ENCODE results near the gene GPER1. TPM values are rescaled to one million over a fixed set of nuclear protein-coding genes. Genes with fewer than 3 reads are reported as not detected.

Gene GPER1
- total RNA-seq, 1 experiment from 2014 or later: 0.28 TPM

DNA sequence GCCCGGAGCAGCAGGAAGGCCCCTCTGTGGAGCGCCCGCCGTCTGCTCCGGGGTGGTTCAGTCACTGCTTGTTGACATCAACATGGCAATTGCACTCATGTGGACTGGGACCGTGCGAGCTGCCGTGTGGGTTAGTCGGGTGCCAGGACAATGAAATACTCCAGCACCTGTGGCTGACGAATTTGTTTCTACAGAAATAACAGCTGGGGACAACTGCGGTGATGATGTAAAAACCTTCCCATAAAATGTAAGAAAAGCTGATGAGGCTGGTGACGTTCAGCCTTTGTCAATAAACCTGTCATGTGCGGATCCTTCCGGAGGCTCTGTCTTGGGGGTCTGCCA, 5.6 kb downstream of the GPER1 start:
- BruUV-seq (replicated peaks): no TSS peak
- Mint-ChIP-seq H3K9me3 (ENCODE audit: unreplicated experiment) (no peaks in the 10 kb centered on the region), H3K27ac (ENCODE audit: low read depth, unreplicated experiment) (no peak overlapping the region), H3K36me3 (ENCODE audit: insufficient read depth, unreplicated experiment) (peaks cover 13% of the 10 kb centered on the region), H3K4me1 (ENCODE audit: insufficient read depth, unreplicated experiment) (peaks cover 9% of the 10 kb centered on the region), H3K4me3 (ENCODE audit: unreplicated experiment) (no peak overlapping the region), H3K27me3 (ENCODE audit: insufficient read depth, unreplicated experiment) (no peaks in the 10 kb centered on the region)
- no peak for DNase-seq (ENCODE audit: unreplicated experiment)
- POLR2A ChIA-PET: interaction anchor here (0.6 kb wide), 1 partner anchor 45 kb away, joined by 3 read pairs; a partner anchor contains a TSS
- CTCF ChIA-PET: interaction anchor here (0.5 to 2.3 kb wide), 2 partner anchors 28 to 86 kb away, joined by 3 to 8 read pairs; no protein-coding TSS in a partner anchor
- TF ChIP-seq, protein P1, sequence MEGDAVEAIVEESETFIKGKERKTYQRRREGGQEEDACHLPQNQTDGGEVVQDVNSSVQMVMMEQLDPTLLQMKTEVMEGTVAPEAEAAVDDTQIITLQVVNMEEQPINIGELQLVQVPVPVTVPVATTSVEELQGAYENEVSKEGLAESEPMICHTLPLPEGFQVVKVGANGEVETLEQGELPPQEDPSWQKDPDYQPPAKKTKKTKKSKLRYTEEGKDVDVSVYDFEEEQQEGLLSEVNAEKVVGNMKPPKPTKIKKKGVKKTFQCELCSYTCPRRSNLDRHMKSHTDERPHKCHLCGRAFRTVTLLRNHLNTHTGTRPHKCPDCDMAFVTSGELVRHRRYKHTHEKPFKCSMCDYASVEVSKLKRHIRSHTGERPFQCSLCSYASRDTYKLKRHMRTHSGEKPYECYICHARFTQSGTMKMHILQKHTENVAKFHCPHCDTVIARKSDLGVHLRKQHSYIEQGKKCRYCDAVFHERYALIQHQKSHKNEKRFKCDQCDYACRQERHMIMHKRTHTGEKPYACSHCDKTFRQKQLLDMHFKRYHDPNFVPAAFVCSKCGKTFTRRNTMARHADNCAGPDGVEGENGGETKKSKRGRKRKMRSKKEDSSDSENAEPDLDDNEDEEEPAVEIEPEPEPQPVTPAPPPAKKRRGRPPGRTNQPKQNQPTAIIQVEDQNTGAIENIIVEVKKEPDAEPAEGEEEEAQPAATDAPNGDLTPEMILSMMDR (IDR thresholded peaks at IDR 0.05; ENCODE audit: unreplicated experiment): no peak
- intact Hi-C loops (cut with micrococcal nuclease): no loop called here

DNA sequence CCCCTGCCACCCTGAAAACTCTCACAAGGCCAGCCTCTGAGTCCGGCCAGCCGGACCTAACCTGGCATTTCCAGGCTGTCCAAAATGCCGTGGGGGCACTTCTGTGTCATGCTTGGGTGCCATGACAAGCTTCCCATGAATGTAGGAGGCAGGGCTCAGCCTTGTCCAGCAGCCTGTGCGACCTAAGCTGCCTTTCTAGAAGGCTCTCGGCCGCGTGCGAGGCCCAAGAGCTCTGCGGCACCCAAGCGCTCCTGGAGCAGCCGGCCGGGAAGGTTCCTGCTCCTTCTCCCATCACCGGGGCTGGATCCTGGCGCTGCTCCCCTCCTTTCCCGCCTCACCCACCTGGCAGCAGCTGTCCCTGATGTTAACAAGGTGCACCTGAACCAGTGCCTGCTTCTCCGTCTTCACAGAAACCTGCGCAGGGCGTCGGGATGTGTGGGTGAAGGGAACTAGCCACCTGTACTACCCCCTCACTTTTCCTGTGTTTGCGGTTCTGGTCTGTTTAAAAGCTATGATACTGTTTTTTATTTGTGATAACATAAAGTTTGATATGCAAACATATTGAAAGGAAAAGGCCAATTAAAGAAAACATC, 6.1 kb downstream of the GPER1 start:
- Mint-ChIP-seq H3K27me3 (ENCODE audit: insufficient read depth, unreplicated experiment) (no peaks in the 10 kb centered on the region), H3K9me3 (ENCODE audit: unreplicated experiment) (no peaks in the 10 kb centered on the region), H3K36me3 (ENCODE audit: insufficient read depth, unreplicated experiment) (peaks cover 13% of the 10 kb centered on the region), H3K4me1 (ENCODE audit: insufficient read depth, unreplicated experiment) (peaks cover 4% of the 10 kb centered on the region), H3K27ac (ENCODE audit: low read depth, unreplicated experiment) (no peak overlapping the region), H3K4me3 (ENCODE audit: unreplicated experiment) (no peak overlapping the region)
- no TSS peak for BruUV-seq (replicated peaks)
- no peak for DNase-seq (ENCODE audit: unreplicated experiment)
- intact Hi-C loops (cut with micrococcal nuclease): no loop called here
- ChIA-PET CTCF (interaction anchor here (0.5 to 2.3 kb wide), 2 partner anchors 29 to 85 kb away, joined by 3 to 8 read pairs; no protein-coding TSS in a partner anchor), POLR2A (no interaction called here)
- TF ChIP-seq, protein P1 (IDR thresholded peaks at IDR 0.05; ENCODE audit: unreplicated experiment): no peak

DNA sequence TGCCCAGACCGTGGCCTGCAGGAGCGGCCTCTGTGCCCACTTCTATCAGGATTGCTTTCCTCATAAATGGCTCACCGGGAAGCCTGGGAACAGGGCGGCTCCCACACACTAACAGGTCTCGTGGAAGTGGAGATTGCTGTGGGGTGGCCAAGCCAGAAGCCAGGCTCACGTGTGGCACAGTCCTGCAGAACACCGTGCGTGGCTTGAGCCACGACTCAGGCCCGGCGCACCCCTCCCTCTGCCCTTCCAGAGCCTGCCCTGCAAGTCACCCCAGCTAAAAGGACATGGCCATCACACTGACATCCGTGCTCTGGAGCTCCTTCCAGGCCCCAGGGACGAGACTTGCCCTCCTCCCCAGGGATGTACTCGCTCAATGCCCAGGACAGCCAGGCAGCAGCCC, 7.0 kb downstream of the GPER1 start:
- intact Hi-C loops (cut with micrococcal nuclease): no loop called here
- H3K4me3 Mint-ChIP-seq (ENCODE audit: unreplicated experiment): no peak overlapping the region
- TF ChIP-seq, protein P1 (IDR thresholded peaks at IDR 0.05; ENCODE audit: unreplicated experiment): no peak
- H3K4me1 Mint-ChIP-seq (ENCODE audit: insufficient read depth, unreplicated experiment): peaks cover 4% of the 10 kb centered on the region
- CTCF ChIA-PET: interaction anchor here (0.6 kb wide), 1 partner anchor 29 kb away, joined by 4 read pairs; no protein-coding TSS in a partner anchor
- POLR2A ChIA-PET: no interaction called here
- H3K9me3 Mint-ChIP-seq (ENCODE audit: unreplicated experiment): no peaks in the 10 kb centered on the region
- DNase-seq (ENCODE audit: unreplicated experiment): no peak
- no peak overlapping the region for H3K27ac Mint-ChIP-seq (ENCODE audit: low read depth, unreplicated experiment)
- no peaks in the 10 kb centered on the region for H3K27me3 Mint-ChIP-seq (ENCODE audit: insufficient read depth, unreplicated experiment)
- BruUV-seq (replicated peaks): no TSS peak
- H3K36me3 Mint-ChIP-seq (ENCODE audit: insufficient read depth, unreplicated experiment): peaks cover 13% of the 10 kb centered on the region

DNA sequence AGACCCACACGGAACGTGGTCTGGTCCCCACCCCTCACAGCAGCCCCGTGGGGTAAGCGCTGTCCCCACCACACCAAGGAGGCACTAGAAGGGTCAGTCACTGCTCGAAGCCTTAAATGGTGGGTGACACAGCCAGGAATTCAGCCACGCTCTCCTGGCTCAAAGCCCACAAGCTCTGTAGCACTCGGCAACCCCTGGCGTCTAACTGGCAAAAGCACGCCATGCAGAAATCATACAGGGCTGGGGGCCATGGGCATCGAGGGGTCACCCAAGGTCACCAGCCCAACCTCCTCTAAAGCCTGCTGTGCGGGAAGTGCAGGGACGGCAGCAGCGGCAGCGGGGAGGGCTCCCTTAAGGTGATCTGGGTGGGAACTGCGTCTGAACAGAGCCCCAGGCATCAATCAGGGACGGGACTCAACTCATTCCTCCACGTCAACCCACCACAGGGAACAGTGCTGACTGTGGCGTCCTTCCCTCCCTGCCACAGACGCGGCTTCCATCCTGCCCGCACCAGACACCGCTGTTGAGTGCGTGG, 7.8 kb downstream of the GPER1 start:
- H3K36me3 Mint-ChIP-seq (ENCODE audit: insufficient read depth, unreplicated experiment): peaks cover 13% of the 10 kb centered on the region
- no peak for DNase-seq (ENCODE audit: unreplicated experiment)
- no peaks in the 10 kb centered on the region for H3K9me3 Mint-ChIP-seq (ENCODE audit: unreplicated experiment)
- H3K27me3 Mint-ChIP-seq (ENCODE audit: insufficient read depth, unreplicated experiment): no peaks in the 10 kb centered on the region
- POLR2A ChIA-PET: no interaction called here
- H3K4me3 Mint-ChIP-seq (ENCODE audit: unreplicated experiment): no peak overlapping the region
- peaks cover 4% of the 10 kb centered on the region for H3K4me1 Mint-ChIP-seq (ENCODE audit: insufficient read depth, unreplicated experiment)
- intact Hi-C loops (cut with micrococcal nuclease): no loop called here
- no peak overlapping the region for H3K27ac Mint-ChIP-seq (ENCODE audit: low read depth, unreplicated experiment)
- CTCF ChIA-PET: interaction anchor here (0.7 to 1.8 kb wide), 3 partner anchors 8 to 615 kb away, joined by 3 to 7 read pairs (median 4); partner anchors contain the start of gene GPER1
- no TSS peak for BruUV-seq (replicated peaks)
- TF ChIP-seq, protein P1 (IDR thresholded peaks at IDR 0.05; ENCODE audit: unreplicated experiment): no peak

Data from MCF 10A (cell line).